Gastroesophageal sphincter (tissue), 4 donors: ENCODE measurements around the gene CROCC2. TPM values are rescaled to one million over a fixed set of nuclear protein-coding genes. Genes with fewer than 3 reads are reported as not detected.

ENCODE experiments used
- ATAC-seq: fragments of 150-250 bp; one replicate; pipeline ENCODE4 v1.9.1; 2016; ENCODE audit warnings: mild to moderate bottlenecking, moderate library complexity
- H3K27ac ChIP-seq, 4 donors: fragments of 200-600 bp; sonication (generic) in 3 of 4; 1 replicate in 3 of 4; 2 replicates in 1 of 4; pipeline ENCODE4 v1.5.1; 2016 to 2019
- H3K27me3 ChIP-seq: fragments of 200-600 bp; sonication (generic); one replicate; pipeline ENCODE4 v1.5.1; 2019
- H3K36me3 ChIP-seq, 2 donors: fragments of 200-600 bp; sonication (generic); one replicate each; pipeline ENCODE4 v1.5.1; 2019; ENCODE audit warnings: control low read depth in 1 of 2
- H3K4me1 ChIP-seq, 3 donors: fragments of 200-600 bp; sonication (generic); 1 replicate in 2 of 3; 2 replicates in 1 of 3; pipeline ENCODE4 v1.5.1; 2016 to 2019; ENCODE audit warnings: control low read depth in 2 of 3
- H3K4me3 ChIP-seq, 2 donors: fragments of 200-600 bp; sonication (generic); one replicate each; pipeline ENCODE4 v1.5.1; 2019; ENCODE audit warnings: mild to moderate bottlenecking in 1 of 2, moderate library complexity in 1 of 2
- H3K9me3 ChIP-seq, 3 donors: fragments of 200-600 bp; sonication (generic); one replicate each; pipeline ENCODE4 v1.5.1; 2017 to 2019; ENCODE audit warnings: control low read depth in 2 of 3
- EP300 ChIP-seq: sonication (generic); formaldehyde crosslinking; IDR thresholded peaks from one replicate; pipeline ENCODE4 v1.6.1; 2017; ENCODE audit warnings: antibody characterized with exemption, mild to moderate bottlenecking
- POLR2A ChIP-seq, 2 donors: fragments of 450-650 bp; IDR thresholded peaks; one replicate each; pipeline ENCODE4 v1.6.1; 2017; ENCODE audit warnings: antibody characterized with exemption in 2 of 2, mild to moderate bottlenecking in 2 of 2, moderate library complexity in 1 of 2
- POLR2AphosphoS5 ChIP-seq: sonication (generic); formaldehyde crosslinking; IDR thresholded peaks from one replicate; pipeline ENCODE4 v1.6.1; 2017; ENCODE audit warnings: antibody characterized with exemption
- WGBS, 2 donors: methylation state at CpG; one replicate each; pipeline ENCODE4 v1.1.5; 2018; ENCODE audit warnings: low coverage in 1 of 2; 5-methylcytosine and 5-hydroxymethylcytosine counted together
- total RNA-seq, 4 donors: library from RNA; depleted of rRNA; stranded (reverse); fragments of >200 nt; gene quantifications; one replicate each; pipeline ENCODE4 v1.1.0, GENCODE V29; 2016
- TF ChIP-seq, protein P1 (sequence below), 4 experiments: fragments of 200-600 bp in 2 of 4; fragments of 450-650 bp in 2 of 4; sonication (generic) in 1 of 4; IDR thresholded peaks; one replicate each; pipeline ENCODE4 v1.5.1; 2017 to 2019; ENCODE audit warnings: antibody characterized with exemption in 4 of 4, mild to moderate bottlenecking in 2 of 4, moderate library complexity in 2 of 4

The CROCC2 gene
- total RNA-seq, 4 donors from 2014 or later: not detected

DNA sequence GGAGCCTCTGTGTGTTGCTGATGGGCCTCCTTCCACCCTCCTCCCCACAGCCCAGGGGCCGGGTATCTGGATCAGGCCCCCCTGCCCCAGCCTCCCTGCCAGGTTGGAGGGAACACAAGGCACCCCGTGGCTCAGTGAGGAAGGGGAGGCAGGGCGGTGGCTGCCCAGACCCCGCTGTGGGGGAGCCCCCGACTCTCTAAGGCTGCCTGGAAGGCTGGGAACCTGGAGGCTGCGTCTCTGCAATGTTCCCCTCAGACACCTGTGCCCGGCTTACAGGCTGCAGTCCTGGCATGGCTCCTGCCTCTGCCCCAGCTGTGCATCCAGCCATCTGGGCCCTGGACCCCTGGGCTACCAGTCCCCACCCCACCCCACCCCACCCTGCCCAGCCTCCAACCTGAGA lies 9.7 kb upstream of the CROCC2 start:
- no peak for ATAC-seq
- TF ChIP-seq POLR2A (IDR thresholded peaks at IDR 0.05) (no peak), EP300 (no peak), POLR2AphosphoS5 (no peak)
- TF ChIP-seq, protein P1, sequence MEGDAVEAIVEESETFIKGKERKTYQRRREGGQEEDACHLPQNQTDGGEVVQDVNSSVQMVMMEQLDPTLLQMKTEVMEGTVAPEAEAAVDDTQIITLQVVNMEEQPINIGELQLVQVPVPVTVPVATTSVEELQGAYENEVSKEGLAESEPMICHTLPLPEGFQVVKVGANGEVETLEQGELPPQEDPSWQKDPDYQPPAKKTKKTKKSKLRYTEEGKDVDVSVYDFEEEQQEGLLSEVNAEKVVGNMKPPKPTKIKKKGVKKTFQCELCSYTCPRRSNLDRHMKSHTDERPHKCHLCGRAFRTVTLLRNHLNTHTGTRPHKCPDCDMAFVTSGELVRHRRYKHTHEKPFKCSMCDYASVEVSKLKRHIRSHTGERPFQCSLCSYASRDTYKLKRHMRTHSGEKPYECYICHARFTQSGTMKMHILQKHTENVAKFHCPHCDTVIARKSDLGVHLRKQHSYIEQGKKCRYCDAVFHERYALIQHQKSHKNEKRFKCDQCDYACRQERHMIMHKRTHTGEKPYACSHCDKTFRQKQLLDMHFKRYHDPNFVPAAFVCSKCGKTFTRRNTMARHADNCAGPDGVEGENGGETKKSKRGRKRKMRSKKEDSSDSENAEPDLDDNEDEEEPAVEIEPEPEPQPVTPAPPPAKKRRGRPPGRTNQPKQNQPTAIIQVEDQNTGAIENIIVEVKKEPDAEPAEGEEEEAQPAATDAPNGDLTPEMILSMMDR (IDR thresholded peaks at IDR 0.05): no peak
- H3K27ac ChIP-seq: no peak overlapping the region
- H3K4me3 ChIP-seq: no peak overlapping the region
- H3K4me1 ChIP-seq: peaks cover 0 to 13% (median 0%) of the 10 kb centered on the region in 3 donors
- H3K27me3 ChIP-seq: peaks cover 6% of the 10 kb centered on the region
- no peaks in the 10 kb centered on the region for H3K9me3 ChIP-seq
- WGBS, 2 donors: no CpG with 5 or more reads among the region's 7 CpGs
- H3K36me3 ChIP-seq: no peaks in the 10 kb centered on the region

DNA sequence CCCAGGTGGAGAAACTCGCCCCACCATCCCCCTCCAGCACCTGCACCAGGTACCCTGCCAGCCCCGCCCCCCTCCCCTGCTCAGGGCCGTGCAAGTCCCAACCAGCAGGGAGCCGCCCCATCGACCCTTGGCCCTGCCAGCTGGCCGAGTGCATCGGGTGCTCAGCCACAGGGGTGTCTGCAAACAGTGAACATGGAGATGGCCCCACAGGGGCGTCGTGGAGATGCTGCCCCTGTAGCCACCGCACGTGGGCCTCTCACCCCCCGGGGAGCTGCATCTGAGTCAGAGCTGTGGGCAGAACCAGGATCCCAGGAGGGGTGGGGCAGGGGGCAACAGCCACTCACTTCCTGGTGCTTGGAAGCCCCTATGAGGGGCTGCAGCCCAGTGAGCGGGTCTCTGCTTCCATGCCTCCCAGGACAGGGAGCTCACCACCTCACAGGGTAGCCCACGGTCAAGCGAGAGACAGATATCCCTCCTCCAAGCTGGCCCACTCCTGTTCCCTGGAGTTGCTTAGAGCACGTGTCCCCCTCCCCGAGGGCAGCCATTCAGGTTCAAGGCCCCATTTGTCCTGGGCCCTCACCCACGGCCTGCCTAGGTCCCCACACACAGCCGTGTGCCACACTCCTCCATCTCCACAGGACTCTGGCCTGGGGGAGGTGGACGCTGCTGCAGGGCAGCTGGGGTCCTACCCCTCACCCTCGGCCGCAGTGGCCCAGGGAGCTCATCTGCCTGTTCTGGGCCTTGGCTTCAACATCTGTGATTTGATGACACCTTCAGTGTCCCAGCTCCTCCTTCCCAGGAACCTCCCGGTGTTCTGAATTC lies 9.1 kb upstream of the CROCC2 start:
- Histone ChIP-seq H3K36me3 (no peaks in the 10 kb centered on the region), H3K9me3 (no peaks in the 10 kb centered on the region), H3K27ac (no peak overlapping the region), H3K4me3 (no peak overlapping the region), H3K27me3 (peaks cover 6% of the 10 kb centered on the region), H3K4me1 (peaks cover 0 to 13% (median 0%) of the 10 kb centered on the region in 3 donors)
- no peak for ATAC-seq
- WGBS, 2 donors: 83% methylated on average over 4 of the region's 23 CpGs; no CpG with 5 or more reads in 1 of the 2 donors
- TF ChIP-seq POLR2AphosphoS5 (no peak), EP300 (no peak), POLR2A (IDR thresholded peaks at IDR 0.05) (no peak)
- TF ChIP-seq, protein P1 (IDR thresholded peaks at IDR 0.05): no peak

DNA sequence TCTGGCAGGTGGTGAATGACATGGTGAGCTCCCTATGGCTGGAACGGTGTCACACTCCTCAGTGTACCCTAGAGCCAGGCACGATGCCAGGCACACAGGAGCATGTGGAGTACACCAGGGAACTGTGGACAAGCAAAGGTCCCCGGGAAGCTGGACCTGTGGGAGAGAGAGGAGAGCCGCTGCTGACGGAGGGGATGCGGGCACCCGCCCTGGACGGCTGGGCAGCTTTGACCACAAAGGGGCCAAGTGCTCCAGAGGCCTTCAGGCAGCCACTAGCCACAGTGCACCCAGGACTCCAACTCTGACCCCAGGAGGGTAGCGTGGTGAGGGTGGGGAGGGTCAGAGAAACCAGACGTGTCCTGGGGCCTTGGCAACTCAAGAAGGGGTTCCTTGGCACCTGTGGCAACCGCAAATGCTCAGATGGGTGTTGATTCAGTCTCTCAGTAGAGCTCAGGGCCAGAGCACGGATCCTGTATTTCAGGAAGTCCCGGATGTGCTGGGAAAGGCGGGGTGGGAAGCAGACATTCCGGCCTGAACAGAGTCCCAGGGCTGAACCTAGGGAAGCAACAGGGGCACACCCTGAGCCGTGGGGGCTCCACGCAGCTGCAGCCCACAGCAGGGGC lies 7.9 kb upstream of the CROCC2 start:
- Histone ChIP-seq H3K36me3 (no peaks in the 10 kb centered on the region), H3K9me3 (no peaks in the 10 kb centered on the region), H3K27me3 (peaks cover 7% of the 10 kb centered on the region), H3K4me3 (no peak overlapping the region), H3K4me1 (peaks cover 0 to 13% (median 0%) of the 10 kb centered on the region in 3 donors), H3K27ac (peak overlapping the region in 2 of 4 donors; percentile 43 to 49)
- peak; percentile 57 for ATAC-seq
- TF ChIP-seq EP300: no peak
- no peak for TF ChIP-seq POLR2AphosphoS5
- TF ChIP-seq POLR2A (IDR thresholded peaks at IDR 0.05): no peak
- TF ChIP-seq, protein P1 (IDR thresholded peaks at IDR 0.05): no peak
- WGBS, 2 donors: 33 to 74% methylated on average over 3 of the region's 17 CpGs

DNA sequence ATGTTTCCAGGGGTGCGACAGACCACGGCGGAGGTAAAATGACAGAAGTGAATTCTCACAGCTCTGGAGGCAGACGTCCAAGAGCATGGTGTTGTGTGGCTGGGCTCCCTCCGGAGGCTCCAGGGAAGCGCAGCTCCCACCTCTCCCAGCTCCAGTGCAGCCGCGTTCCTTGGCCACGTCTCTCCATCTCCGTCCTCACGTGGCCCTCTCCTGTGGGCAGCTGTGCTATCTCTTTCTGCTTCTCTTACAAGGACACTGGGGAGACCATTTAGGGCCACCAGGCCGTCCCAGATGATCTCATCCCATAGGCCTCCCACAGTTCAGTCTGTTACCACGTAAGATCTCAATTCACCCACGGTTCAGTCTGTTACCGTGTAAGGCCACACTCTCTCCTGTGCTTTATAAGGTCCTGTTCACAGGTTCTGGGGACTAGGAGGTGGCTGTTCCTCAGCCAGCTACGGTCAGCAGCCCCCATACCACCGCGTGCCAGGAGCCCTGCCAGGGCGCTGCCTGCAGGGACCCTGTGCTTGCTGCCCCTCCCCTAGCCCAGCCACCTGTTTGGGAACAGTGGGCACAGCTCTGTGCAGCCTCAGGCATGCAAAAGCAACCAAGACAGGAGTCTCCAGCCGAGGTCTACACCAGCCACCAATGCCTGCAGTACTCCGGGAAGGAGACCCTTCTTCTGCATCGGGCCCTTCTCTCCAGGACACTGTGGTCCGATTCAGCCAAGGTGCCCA lies 7.2 kb upstream of the CROCC2 start:
- Histone ChIP-seq H3K27ac (peak overlapping the region in 1 of 4 donors; percentile 49), H3K27me3 (peaks cover 14% of the 10 kb centered on the region), H3K4me1 (peaks cover 0 to 13% (median 0%) of the 10 kb centered on the region in 3 donors), H3K36me3 (no peaks in the 10 kb centered on the region), H3K4me3 (no peak overlapping the region), H3K9me3 (no peaks in the 10 kb centered on the region)
- TF ChIP-seq, protein P1 (IDR thresholded peaks at IDR 0.05): no peak
- no peak for TF ChIP-seq POLR2AphosphoS5
- TF ChIP-seq EP300: no peak
- TF ChIP-seq POLR2A (IDR thresholded peaks at IDR 0.05): no peak
- 32 to 43% methylated on average over 4 to 9 of the region's 23 CpGs for WGBS, 2 donors
- no peak for ATAC-seq
